Activated CD4-positive, CD25-positive, alpha-beta regulatory T cell (primary cell): ENCODE data around the gene SPIRE1.

ENCODE experiments used
- DNase-seq, 4 experiments: peaks; one replicate each; lab custom pipeline; 2025; lab: John Stamatoyannopoulos, UW

Gene SPIRE1

GRCh38 chr18:12657684-12658425 is at the start of gene SPIRE1:
TSS of gene SPIRE1 (minus strand) at chr18:12658107. CDS start at chr18:12657866, 241 bp downstream.
- DNase-seq = peak in 1 of 4 experiments; percentile 16

GRCh38 chr18:12703664-12704063 is 45.8 kb upstream of the SPIRE1 start:
- DNase-seq = no peak

GRCh38 chr18:12703096-12703567 is 45.2 kb upstream of the SPIRE1 start:
- no peak for DNase-seq

- DNase-seq = peak; percentile 70 to 74 (median 70)
Observed at GRCh38 chr18:12702221-12703095, 44.6 kb upstream of the SPIRE1 start, which contains the start of the genes CEP76 and PSMG2. TSS of gene CEP76 (minus strand) at chr18:12702723. CDS start at chr18:12702548, 175 bp downstream. TSS of gene PSMG2 (plus strand) at chr18:12703042. CDS start at chr18:12703108, 66 bp downstream.

GRCh38 chr18:12701161-12701560 is 43.3 kb upstream of the SPIRE1 start:
- DNase-seq = no peak

- DNase-seq = no peak
Observed at GRCh38 chr18:12699747-12700146, 41.8 kb upstream of the SPIRE1 start.

GRCh38 chr18:12694032-12694431 is 36.1 kb upstream of the SPIRE1 start:
- DNase-seq = no peak

GRCh38 chr18:12692206-12692605 is 34.3 kb upstream of the SPIRE1 start:
- DNase-seq = no peak

- no peak for DNase-seq
Observed at GRCh38 chr18:12689256-12689850, 31.4 kb upstream of the SPIRE1 start.

- DNase-seq = no peak
Observed at GRCh38 chr18:12686100-12686499, 28.2 kb upstream of the SPIRE1 start.

- DNase-seq = no peak
Observed at GRCh38 chr18:12679183-12679786, 21.4 kb upstream of the SPIRE1 start.

GRCh38 chr18:12668041-12668440 is 10.1 kb upstream of the SPIRE1 start:
- DNase-seq = no peak

- no peak for DNase-seq
Observed at GRCh38 chr18:12659904-12660605, 2.1 kb upstream of the SPIRE1 start.

- no peak for DNase-seq
Observed at GRCh38 chr18:12658426-12659138, 675 bp upstream of the SPIRE1 start.

- DNase-seq = no peak
Observed at GRCh38 chr18:12656938-12657683, 796 bp downstream of the SPIRE1 start.

- no peak for DNase-seq
Observed at GRCh38 chr18:12656605-12656937, 1.3 kb downstream of the SPIRE1 start.

GRCh38 chr18:12654971-12655370 is 2.9 kb downstream of the SPIRE1 start:
- DNase-seq = no peak

- no peak for DNase-seq
Observed at GRCh38 chr18:12652861-12653401, 5.0 kb downstream of the SPIRE1 start.

GRCh38 chr18:12651651-12652050 is 6.3 kb downstream of the SPIRE1 start:
- DNase-seq = no peak

- DNase-seq = no peak
Observed at GRCh38 chr18:12647773-12648172, 10.1 kb downstream of the SPIRE1 start.
